ENCODE measurements around the gene IRX6. TPM values are rescaled to one million over a fixed set of nuclear protein-coding genes. Genes with fewer than 3 reads are reported as not detected.

Gene IRX6
- total RNA-seq, 2 experiments from 2014 or later: not detected

- no peak for ATAC-seq
- H3K9me3 Mint-ChIP-seq (ENCODE audit: insufficient read depth): no peaks in the 10 kb centered on the region
- no peaks in the 10 kb centered on the region for H3K4me1 Mint-ChIP-seq (ENCODE audit: low read depth)
- ChIA-PET POLR2A (no interaction called here), CTCF (no interaction called here)
- H3K4me3 Mint-ChIP-seq: no peak overlapping the region
- H3K27ac Mint-ChIP-seq: no peak overlapping the region
- H3K36me3 Mint-ChIP-seq (ENCODE audit: low read depth): no peaks in the 10 kb centered on the region
- DNase-seq: no peak
- H3K27me3 Mint-ChIP-seq (ENCODE audit: low read depth): peaks cover 9% of the 10 kb centered on the region
Measured at GRCh38 chr16:55376045-55376444, 52.0 kb downstream of the IRX6 start.

- no peak for DNase-seq
- no peak overlapping the region for H3K27ac Mint-ChIP-seq
- CTCF ChIA-PET: no interaction called here
- no peaks in the 10 kb centered on the region for H3K9me3 Mint-ChIP-seq (ENCODE audit: insufficient read depth)
- POLR2A ChIA-PET: no interaction called here
- peaks cover 4% of the 10 kb centered on the region for H3K27me3 Mint-ChIP-seq (ENCODE audit: low read depth)
- H3K4me3 Mint-ChIP-seq: no peak overlapping the region
- H3K4me1 Mint-ChIP-seq (ENCODE audit: low read depth): no peaks in the 10 kb centered on the region
- no peak for ATAC-seq
- H3K36me3 Mint-ChIP-seq (ENCODE audit: low read depth): no peaks in the 10 kb centered on the region
Measured at GRCh38 chr16:55376567-55377167, 52.7 kb downstream of the IRX6 start.

DNA sequence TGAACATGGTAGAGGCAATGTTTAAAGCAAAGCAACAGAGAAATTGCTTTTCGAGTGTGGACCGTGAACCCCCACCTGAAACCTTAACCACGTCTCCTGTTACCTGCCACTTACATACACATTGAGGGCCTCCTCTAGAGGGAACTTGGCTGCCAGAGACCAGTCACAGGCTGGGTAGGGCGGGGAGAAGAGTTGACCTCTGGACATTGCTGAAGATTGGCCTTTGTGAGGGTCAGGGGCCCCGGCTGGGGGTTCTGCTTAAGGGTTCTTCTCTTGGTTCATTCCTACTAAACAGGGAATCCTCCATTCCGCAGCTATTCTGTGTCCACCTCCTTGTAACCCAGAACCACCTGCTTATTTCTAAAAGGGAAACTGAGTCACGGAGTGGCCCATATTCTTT is 53.8 kb downstream of the IRX6 start:
- Mint-ChIP-seq H3K4me3 (no peak overlapping the region), H3K36me3 (ENCODE audit: low read depth) (no peaks in the 10 kb centered on the region), H3K9me3 (ENCODE audit: insufficient read depth) (no peaks in the 10 kb centered on the region), H3K27me3 (ENCODE audit: low read depth) (no peaks in the 10 kb centered on the region), H3K27ac (no peak overlapping the region), H3K4me1 (ENCODE audit: low read depth) (no peaks in the 10 kb centered on the region)
- POLR2A ChIA-PET: no interaction called here
- DNase-seq (no peak), ATAC-seq (no peak)
- CTCF ChIA-PET: no interaction called here

DNA sequence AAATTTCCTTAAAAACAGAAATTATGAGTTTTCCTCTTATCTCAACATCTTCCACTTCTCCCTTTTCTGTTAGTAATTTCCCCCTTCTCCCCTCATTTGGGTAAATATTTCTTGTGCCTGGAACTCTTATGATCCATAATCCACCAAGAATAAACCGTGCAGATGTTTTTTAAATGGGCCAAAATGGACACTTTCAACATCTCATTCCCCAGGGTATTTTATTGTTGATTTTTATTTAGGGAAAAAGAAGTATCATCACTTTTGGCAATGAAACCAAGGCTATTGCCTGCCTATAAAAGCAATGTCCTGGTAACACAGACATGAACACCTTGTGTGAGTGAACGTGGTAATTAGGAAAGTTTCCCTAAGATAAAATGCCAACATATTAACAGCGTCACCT is 54.6 kb downstream of the IRX6 start:
- ATAC-seq: no peak
- Mint-ChIP-seq H3K36me3 (ENCODE audit: low read depth) (no peaks in the 10 kb centered on the region), H3K9me3 (ENCODE audit: insufficient read depth) (no peaks in the 10 kb centered on the region), H3K27ac (no peak overlapping the region), H3K27me3 (ENCODE audit: low read depth) (no peaks in the 10 kb centered on the region), H3K4me1 (ENCODE audit: low read depth) (no peaks in the 10 kb centered on the region), H3K4me3 (no peak overlapping the region)
- CTCF ChIA-PET: no interaction called here
- no peak for DNase-seq
- POLR2A ChIA-PET: no interaction called here

GRCh38 chr16:55379371-55379770 is 55.4 kb downstream of the IRX6 start:
- ChIA-PET POLR2A (no interaction called here), CTCF (no interaction called here)
- no peak overlapping the region for H3K4me3 Mint-ChIP-seq
- H3K9me3 Mint-ChIP-seq (ENCODE audit: insufficient read depth): no peaks in the 10 kb centered on the region
- DNase-seq: no peak
- ATAC-seq: no peak
- H3K36me3 Mint-ChIP-seq (ENCODE audit: low read depth): no peaks in the 10 kb centered on the region
- no peak overlapping the region for H3K27ac Mint-ChIP-seq
- no peaks in the 10 kb centered on the region for H3K4me1 Mint-ChIP-seq (ENCODE audit: low read depth)
- H3K27me3 Mint-ChIP-seq (ENCODE audit: low read depth): no peaks in the 10 kb centered on the region

DNA sequence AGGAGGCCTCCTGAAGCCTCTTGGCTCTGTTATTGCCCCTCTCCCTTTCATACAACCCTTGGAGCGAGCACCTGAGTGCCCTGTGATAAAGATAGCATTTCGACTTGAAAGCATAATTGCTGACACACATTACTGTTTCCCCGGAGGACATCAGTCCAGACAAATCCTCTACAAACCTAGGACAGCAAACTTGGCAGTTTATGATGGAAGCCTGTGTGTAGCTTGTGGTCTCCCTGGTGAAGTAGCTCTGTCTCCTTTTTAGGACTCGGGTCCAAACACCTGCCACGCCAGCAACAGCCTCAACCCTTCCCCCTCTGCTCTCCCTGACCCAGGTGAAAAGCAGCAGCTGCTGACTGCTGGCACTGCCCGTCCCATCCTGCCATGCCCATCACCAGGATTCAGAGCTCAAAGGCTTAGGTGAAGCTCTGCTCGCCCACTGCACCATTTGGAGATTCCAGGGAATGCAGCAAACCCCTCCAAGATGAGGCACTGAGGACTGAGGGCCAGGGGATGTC is 55.9 kb downstream of the IRX6 start:
- Mint-ChIP-seq H3K4me1 (ENCODE audit: low read depth) (no peaks in the 10 kb centered on the region), H3K4me3 (no peak overlapping the region), H3K27ac (no peak overlapping the region), H3K27me3 (ENCODE audit: low read depth) (no peaks in the 10 kb centered on the region), H3K9me3 (ENCODE audit: insufficient read depth) (no peaks in the 10 kb centered on the region), H3K36me3 (ENCODE audit: low read depth) (no peaks in the 10 kb centered on the region)
- ATAC-seq (no peak), DNase-seq (no peak)
- CTCF ChIA-PET: no interaction called here
- POLR2A ChIA-PET: no interaction called here

Other genes with a start within 250 kb of the IRX6 start
- not detected for gene MMP2, start 155.0 kb downstream of the IRX6 start, total RNA-seq
- under 1 TPM in 1 of 2 experiments, not detected in 1; 0.37 TPM for gene LPCAT2, start 184.9 kb downstream of the IRX6 start, total RNA-seq
- not detected for gene CAPNS2, start 242.5 kb downstream of the IRX6 start, total RNA-seq